ENCODE measurements around the gene PCTP.

DNA sequence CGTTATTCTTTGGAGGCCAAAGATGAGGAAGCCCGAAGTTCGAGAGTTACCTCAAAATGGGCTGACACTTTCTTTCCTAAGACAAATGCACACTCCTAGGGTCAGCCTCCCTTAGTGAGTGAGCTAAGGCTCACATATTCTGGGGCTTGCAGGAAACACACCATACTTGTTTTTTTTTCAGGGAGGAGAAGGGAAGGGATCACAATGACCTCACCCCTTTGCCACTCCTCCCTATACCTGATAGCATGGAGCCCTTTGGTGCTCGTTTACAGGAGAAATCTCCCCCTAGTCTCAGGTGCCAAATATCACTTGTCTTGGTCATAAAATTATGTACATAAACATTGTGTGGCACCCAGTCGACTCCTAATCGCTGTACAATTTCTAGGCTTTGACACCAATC lies 23.6 kb upstream of the PCTP start:
- TF ChIP-seq RAD21 (IDR thresholded peaks at IDR 0.05; ENCODE audit: low read depth) (no peak), TAF1 (IDR thresholded peaks at IDR 0.05; ENCODE audit: low read depth) (no peak)
- TF ChIP-seq, protein P1, sequence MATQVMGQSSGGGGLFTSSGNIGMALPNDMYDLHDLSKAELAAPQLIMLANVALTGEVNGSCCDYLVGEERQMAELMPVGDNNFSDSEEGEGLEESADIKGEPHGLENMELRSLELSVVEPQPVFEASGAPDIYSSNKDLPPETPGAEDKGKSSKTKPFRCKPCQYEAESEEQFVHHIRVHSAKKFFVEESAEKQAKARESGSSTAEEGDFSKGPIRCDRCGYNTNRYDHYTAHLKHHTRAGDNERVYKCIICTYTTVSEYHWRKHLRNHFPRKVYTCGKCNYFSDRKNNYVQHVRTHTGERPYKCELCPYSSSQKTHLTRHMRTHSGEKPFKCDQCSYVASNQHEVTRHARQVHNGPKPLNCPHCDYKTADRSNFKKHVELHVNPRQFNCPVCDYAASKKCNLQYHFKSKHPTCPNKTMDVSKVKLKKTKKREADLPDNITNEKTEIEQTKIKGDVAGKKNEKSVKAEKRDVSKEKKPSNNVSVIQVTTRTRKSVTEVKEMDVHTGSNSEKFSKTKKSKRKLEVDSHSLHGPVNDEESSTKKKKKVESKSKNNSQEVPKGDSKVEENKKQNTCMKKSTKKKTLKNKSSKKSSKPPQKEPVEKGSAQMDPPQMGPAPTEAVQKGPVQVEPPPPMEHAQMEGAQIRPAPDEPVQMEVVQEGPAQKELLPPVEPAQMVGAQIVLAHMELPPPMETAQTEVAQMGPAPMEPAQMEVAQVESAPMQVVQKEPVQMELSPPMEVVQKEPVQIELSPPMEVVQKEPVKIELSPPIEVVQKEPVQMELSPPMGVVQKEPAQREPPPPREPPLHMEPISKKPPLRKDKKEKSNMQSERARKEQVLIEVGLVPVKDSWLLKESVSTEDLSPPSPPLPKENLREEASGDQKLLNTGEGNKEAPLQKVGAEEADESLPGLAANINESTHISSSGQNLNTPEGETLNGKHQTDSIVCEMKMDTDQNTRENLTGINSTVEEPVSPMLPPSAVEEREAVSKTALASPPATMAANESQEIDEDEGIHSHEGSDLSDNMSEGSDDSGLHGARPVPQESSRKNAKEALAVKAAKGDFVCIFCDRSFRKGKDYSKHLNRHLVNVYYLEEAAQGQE (IDR thresholded peaks at IDR 0.05; ENCODE audit: low read depth) = no peak
